Left lung (tissue), 14 donors: Measurements from ENCODE around the gene USP17L24. TPM values are rescaled to one million over a fixed set of nuclear protein-coding genes. Genes with fewer than 3 reads are reported as not detected.
"Not testable (repeated sequence)": the region's sequence is repeated elsewhere in the genome, so short reads cannot be mapped to it uniquely, and the experiment has no call there.

Experiments used
- ATAC-seq: fragments of 200-7000 bp; cut with Tn5 transposase; one replicate; pipeline ENCODE4 v1.9.1; 2020; ENCODE audit warnings: moderate library complexity
- DNase-seq, 4 donors: peaks; one replicate each; pipeline ENCODE4 v3.0.0-alpha.2; 2013 to 2020
- H3K27ac ChIP-seq, 2 donors: fragments of 200-600 bp; sonication (generic) in 1 of 2; one replicate each; pipeline versions ENCODE4 v1.5.0 to v1.8.0; 2020 to 2021
- H3K27me3 ChIP-seq, 2 donors: fragments of 200-600 bp; sonication (generic) in 1 of 2; one replicate each; pipeline versions ENCODE4 v1.5.0 to v1.8.0; 2020 to 2021
- H3K36me3 ChIP-seq, 2 donors: fragments of 200-600 bp; sonication (generic) in 1 of 2; one replicate each; pipeline versions ENCODE4 v1.5.0 to v1.8.0; 2020 to 2021
- H3K4me1 ChIP-seq, 2 donors: fragments of 200-600 bp; one replicate each; pipeline ENCODE4 v1.8.0; 2021
- H3K4me3 ChIP-seq, 2 donors: fragments of 200-600 bp; sonication (generic) in 1 of 2; one replicate each; pipeline versions ENCODE4 v1.5.0 to v1.8.0; 2020 to 2021; ENCODE audit warnings: mild to moderate bottlenecking in 1 of 2
- H3K9me3 ChIP-seq, 2 donors: fragments of 200-600 bp; sonication (generic) in 1 of 2; one replicate each; pipeline versions ENCODE4 v1.5.0 to v1.8.0; 2020 to 2021
- intact Hi-C, 2 donors: fragments of 100-400 bp; cut with DNase I; formaldehyde crosslinking; loops; one replicate each; pipeline versions ENCODE4 v1.11.2 to v1.14.2; 2022
- long read RNA-seq, 12 donors: library from polyadenylated mRNA in 2 of 12; unstranded in 2 of 12; transcript quantifications; one replicate each; pipeline ENCODE4 v2.0.0 and lab custom pipeline, GENCODE V29; 2019 to 2026
- polyA plus RNA-seq, 6 donors: library from polyadenylated mRNA; unstranded; fragments of 120-200 nt; gene quantifications; one replicate each; pipeline ENCODE4 v1.2.1, GENCODE V29; 2013; ENCODE audit not compliant: insufficient read length in 6 of 6
- total RNA-seq, 2 donors: library from RNA; stranded (reverse); fragmentation: NEBNext Ultra II Directional; extraction: Animal tissue kit (Norgen Biotek cat#: 25700); gene quantifications; one replicate each; pipeline ENCODE4 v1.2.1, GENCODE V29; 2021
- donor health status: DM: no; HTN: yes; CAD: no.
- donor health status: DM: no; HTN: no; CAD: no.

USP17L24 gene
- total RNA-seq (not detected), polyA plus RNA-seq (not detected)
- long read RNA-seq, donor 1, result 0 reads
- long read RNA-seq, donor 2, result 0 reads
- long read RNA-seq, donor 3, result 0 reads
- long read RNA-seq, donor 4, result 0 reads
- long read RNA-seq, donor 5, result 0 reads
- long read RNA-seq, donor 6, result 0 reads
- long read RNA-seq, donor 7, result 0 reads
- long read RNA-seq, donor 8, result 0 reads
- long read RNA-seq, donor 9, result 0 reads
- long read RNA-seq, donor 10, result 0 reads
- long read RNA-seq, donor 11, result 0 reads
- long read RNA-seq, donor 12, result 0 reads

- H3K4me1 ChIP-seq, ATAC-seq, H3K27me3 ChIP-seq, H3K4me3 ChIP-seq, H3K9me3 ChIP-seq, H3K27ac ChIP-seq, DNase-seq, H3K36me3 ChIP-seq, intact Hi-C loops: not testable (repeated sequence)
Measured at GRCh38 chr4:9324865-9325264, at the start of gene USP17L24. USP17L24 (plus strand) TSS chr4:9325165; CDS start chr4:9325165, 0 bp downstream.

- ATAC-seq, H3K36me3 ChIP-seq, H3K9me3 ChIP-seq, H3K4me1 ChIP-seq, intact Hi-C loops, H3K4me3 ChIP-seq, H3K27me3 ChIP-seq, H3K27ac ChIP-seq, DNase-seq: not testable (repeated sequence)
Measured at GRCh38 chr4:9324191-9324590, 774 bp upstream of the USP17L24 start.

- DNase-seq, result not testable (repeated sequence)
Measured at GRCh38 chr4:9329611-9330010, 4.6 kb downstream of the USP17L24 start, which contains the start of gene USP17L25. USP17L25 (plus strand) TSS chr4:9329911; CDS start chr4:9329911, 0 bp downstream.

GRCh38 chr4:9334358-9334757, 9.4 kb downstream of the USP17L24 start, which contains the start of gene USP17L26:
USP17L26 (plus strand) TSS chr4:9334658; CDS start chr4:9334658, 0 bp downstream.
- ATAC-seq, H3K27ac ChIP-seq, DNase-seq, H3K9me3 ChIP-seq, H3K36me3 ChIP-seq, H3K4me3 ChIP-seq, intact Hi-C loops, H3K4me1 ChIP-seq, H3K27me3 ChIP-seq: not testable (repeated sequence)

More at GRCh38 chr4:9329611-9330010, 4.6 kb downstream of the USP17L24 start, which contains the start of gene USP17L25:
- H3K27ac ChIP-seq, H3K36me3 ChIP-seq, H3K4me3 ChIP-seq, H3K4me1 ChIP-seq, intact Hi-C loops, H3K9me3 ChIP-seq, H3K27me3 ChIP-seq, ATAC-seq: not testable (repeated sequence)

- H3K36me3 ChIP-seq, H3K9me3 ChIP-seq, ATAC-seq, H3K4me3 ChIP-seq, H3K27me3 ChIP-seq, DNase-seq, H3K27ac ChIP-seq, H3K4me1 ChIP-seq, intact Hi-C loops: not testable (repeated sequence)
Measured at GRCh38 chr4:9339103-9339502, 14.1 kb downstream of the USP17L24 start, which contains the start of gene USP17L5. USP17L5 (plus strand) TSS chr4:9339403; CDS start chr4:9339403, 0 bp downstream.

- intact Hi-C loops, H3K4me3 ChIP-seq, H3K27me3 ChIP-seq, ATAC-seq, H3K4me1 ChIP-seq, H3K9me3 ChIP-seq, DNase-seq, H3K27ac ChIP-seq, H3K36me3 ChIP-seq: not testable (repeated sequence)
Measured at GRCh38 chr4:9343848-9344247, 18.9 kb downstream of the USP17L24 start, which contains the start of gene USP17L27. USP17L27 (plus strand) TSS chr4:9344148; CDS start chr4:9344148, 0 bp downstream.

GRCh38 chr4:9348593-9348992, 23.6 kb downstream of the USP17L24 start, which contains the start of gene USP17L28:
USP17L28 (plus strand) TSS chr4:9348893; CDS start chr4:9348893, 0 bp downstream.
- ATAC-seq, H3K4me1 ChIP-seq, H3K4me3 ChIP-seq, intact Hi-C loops, DNase-seq, H3K27me3 ChIP-seq, H3K27ac ChIP-seq, H3K9me3 ChIP-seq, H3K36me3 ChIP-seq: not testable (repeated sequence)

- H3K4me1 ChIP-seq, H3K36me3 ChIP-seq, intact Hi-C loops, H3K9me3 ChIP-seq, H3K4me3 ChIP-seq, H3K27me3 ChIP-seq, H3K27ac ChIP-seq, ATAC-seq: not testable (repeated sequence)
- DNase-seq, result peak in 1 of 4 donors; percentile 90
Measured at GRCh38 chr4:9350866-9351265, 25.9 kb downstream of the USP17L24 start.

- H3K4me1 ChIP-seq, ATAC-seq, DNase-seq, H3K27ac ChIP-seq, H3K36me3 ChIP-seq, intact Hi-C loops, H3K27me3 ChIP-seq, H3K4me3 ChIP-seq, H3K9me3 ChIP-seq: not testable (repeated sequence)
Measured at GRCh38 chr4:9353338-9353737, 28.4 kb downstream of the USP17L24 start, which contains the start of gene USP17L29. USP17L29 (plus strand) TSS chr4:9353638; CDS start chr4:9353638, 0 bp downstream.

GRCh38 chr4:9362829-9363228, 37.9 kb downstream of the USP17L24 start, which contains the start of gene USP17L30:
USP17L30 (plus strand) TSS chr4:9363129; CDS start chr4:9363129, 0 bp downstream.
- ATAC-seq, H3K9me3 ChIP-seq, DNase-seq, H3K4me3 ChIP-seq, H3K4me1 ChIP-seq, intact Hi-C loops, H3K27ac ChIP-seq, H3K27me3 ChIP-seq, H3K36me3 ChIP-seq: not testable (repeated sequence)

Other genes starting within 250 kb of the USP17L24 start
- not detected for gene FAM90A26, start 154.8 kb upstream of the USP17L24 start, total RNA-seq
- gene FAM90A26, start 154.8 kb upstream of the USP17L24 start, polyA plus RNA-seq, result under 1 TPM; 0.08 to 0.23 (median 0.14) TPM
- not detected for gene USP17L10, start 114.5 kb upstream of the USP17L24 start, total RNA-seq
- not detected for gene USP17L10, start 114.5 kb upstream of the USP17L24 start, polyA plus RNA-seq
- gene USP17L11, start 109.8 kb upstream of the USP17L24 start, total RNA-seq, result not detected
- gene USP17L11, start 109.8 kb upstream of the USP17L24 start, polyA plus RNA-seq, result not detected
- gene USP17L12, start 105.0 kb upstream of the USP17L24 start, total RNA-seq, result not detected
- not detected for gene USP17L12, start 105.0 kb upstream of the USP17L24 start, polyA plus RNA-seq
- gene USP17L13, start 100.3 kb upstream of the USP17L24 start, total RNA-seq, result not detected
- not detected for gene USP17L13, start 100.3 kb upstream of the USP17L24 start, polyA plus RNA-seq
- not detected for gene USP17L15, start 90.8 kb upstream of the USP17L24 start, total RNA-seq
- not detected for gene USP17L15, start 90.8 kb upstream of the USP17L24 start, polyA plus RNA-seq
- gene USP17L17, start 81.3 kb upstream of the USP17L24 start, total RNA-seq, result not detected
- gene USP17L17, start 81.3 kb upstream of the USP17L24 start, polyA plus RNA-seq, result not detected
- not detected for gene USP17L18, start 76.5 kb upstream of the USP17L24 start, total RNA-seq
- not detected for gene USP17L18, start 76.5 kb upstream of the USP17L24 start, polyA plus RNA-seq
- not detected for gene USP17L19, start 71.8 kb upstream of the USP17L24 start, total RNA-seq
- gene USP17L19, start 71.8 kb upstream of the USP17L24 start, polyA plus RNA-seq, result not detected
- gene USP17L20, start 67.0 kb upstream of the USP17L24 start, total RNA-seq, result not detected
- gene USP17L20, start 67.0 kb upstream of the USP17L24 start, polyA plus RNA-seq, result not detected
- not detected for gene USP17L21, start 62.3 kb upstream of the USP17L24 start, total RNA-seq
- gene USP17L21, start 62.3 kb upstream of the USP17L24 start, polyA plus RNA-seq, result not detected
- not detected for gene USP17L22, start 57.5 kb upstream of the USP17L24 start, total RNA-seq
- not detected for gene USP17L22, start 57.5 kb upstream of the USP17L24 start, polyA plus RNA-seq
- not detected for gene USP17L25, start 4.7 kb downstream of the USP17L24 start, total RNA-seq
- not detected for gene USP17L25, start 4.7 kb downstream of the USP17L24 start, polyA plus RNA-seq
- not detected for gene USP17L26, start 9.5 kb downstream of the USP17L24 start, total RNA-seq
- gene USP17L26, start 9.5 kb downstream of the USP17L24 start, polyA plus RNA-seq, result not detected
- gene USP17L5, start 14.2 kb downstream of the USP17L24 start, total RNA-seq, result not detected
- not detected for gene USP17L5, start 14.2 kb downstream of the USP17L24 start, polyA plus RNA-seq
- not detected for gene USP17L27, start 19.0 kb downstream of the USP17L24 start, total RNA-seq
- gene USP17L27, start 19.0 kb downstream of the USP17L24 start, polyA plus RNA-seq, result not detected
- gene USP17L28, start 23.7 kb downstream of the USP17L24 start, total RNA-seq, result not detected
- not detected for gene USP17L28, start 23.7 kb downstream of the USP17L24 start, polyA plus RNA-seq
- not detected for gene USP17L29, start 28.5 kb downstream of the USP17L24 start, total RNA-seq
- not detected for gene USP17L29, start 28.5 kb downstream of the USP17L24 start, polyA plus RNA-seq
- gene USP17L30, start 38.0 kb downstream of the USP17L24 start, total RNA-seq, result not detected
- gene USP17L30, start 38.0 kb downstream of the USP17L24 start, polyA plus RNA-seq, result not detected
- gene DEFB131A, start 119.2 kb downstream of the USP17L24 start, total RNA-seq, result not detected
- not detected for gene DEFB131A, start 119.2 kb downstream of the USP17L24 start, polyA plus RNA-seq